GM19395 (cell line): ENCODE data around the gene NLGN2.
"Not testable (repeated sequence)": the region's sequence is repeated elsewhere in the genome, so short reads cannot be mapped to it uniquely, and the experiment has no call there.

Experiments used
- ATAC-seq: cut with Tn5 transposase; IDR thresholded peaks from one replicate; pipeline ENCODE4 v1.9.1; 2021; ENCODE audit warnings: mild to moderate bottlenecking, moderate library complexity; ENCODE audit not compliant: unreplicated experiment

Gene NLGN2

DNA sequence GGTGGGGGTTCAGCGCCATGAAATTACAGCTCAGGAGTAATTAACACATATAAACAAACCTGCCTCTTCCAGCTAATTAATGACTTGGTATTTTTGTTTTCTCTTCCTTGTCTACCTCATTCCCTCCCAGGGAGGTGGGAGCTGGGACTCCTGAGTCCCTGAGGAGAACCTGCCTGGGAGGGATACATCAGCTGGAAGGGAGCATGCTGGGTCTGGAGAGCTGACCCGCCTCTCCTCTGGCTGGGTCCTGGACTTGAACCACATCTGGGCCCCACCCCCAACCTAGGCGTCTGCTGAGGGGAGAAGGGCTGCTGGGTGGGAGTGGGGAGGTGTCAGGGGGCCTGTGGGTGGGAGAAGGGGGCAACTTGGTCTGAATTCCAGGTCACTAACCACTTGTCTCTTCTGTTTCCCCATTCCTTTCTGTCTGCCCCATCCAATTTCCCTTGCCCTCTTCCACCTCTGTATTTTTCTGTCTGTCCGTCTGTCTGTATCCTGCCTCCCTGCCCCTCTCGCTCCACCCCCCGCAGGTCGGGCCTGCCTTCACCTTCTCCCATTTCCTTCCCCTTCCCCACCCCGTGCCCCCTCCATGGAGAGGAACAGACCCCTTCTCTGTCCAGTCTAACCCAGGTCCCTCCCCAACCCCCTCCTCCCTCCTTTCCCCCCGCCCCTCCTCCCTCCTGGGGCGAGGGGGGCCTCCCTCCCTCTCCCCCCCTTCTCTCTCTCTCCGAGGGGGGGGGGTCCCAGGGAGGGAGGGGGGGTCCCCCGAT is at the start of gene NLGN2:
Gene NLGN2 (plus strand): TSS at position 361 of the 767 bp plus-strand sequence. CDS start 411 bp downstream, outside the sequence.
- no peak for ATAC-seq

DNA sequence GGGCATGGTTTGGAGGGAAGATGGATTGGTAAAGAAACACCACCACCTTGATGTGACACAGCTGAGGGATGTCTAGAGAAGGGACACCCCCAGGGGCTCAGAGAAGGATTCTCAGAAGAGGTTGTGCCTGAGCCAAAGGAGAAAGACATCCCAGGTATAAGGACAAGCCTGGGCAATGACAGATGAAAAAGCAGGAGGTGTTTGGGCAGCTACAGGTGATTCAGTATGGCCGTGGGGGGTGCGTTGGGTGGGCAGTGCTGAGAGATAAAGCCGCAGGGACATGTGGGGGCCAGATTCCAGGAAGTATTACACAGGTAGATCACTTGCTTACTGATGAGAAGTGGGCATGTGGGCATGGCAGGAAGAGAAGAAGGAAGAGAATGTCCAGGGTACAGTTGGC is 45.7 kb upstream of the NLGN2 start:
- no peak for ATAC-seq

DNA sequence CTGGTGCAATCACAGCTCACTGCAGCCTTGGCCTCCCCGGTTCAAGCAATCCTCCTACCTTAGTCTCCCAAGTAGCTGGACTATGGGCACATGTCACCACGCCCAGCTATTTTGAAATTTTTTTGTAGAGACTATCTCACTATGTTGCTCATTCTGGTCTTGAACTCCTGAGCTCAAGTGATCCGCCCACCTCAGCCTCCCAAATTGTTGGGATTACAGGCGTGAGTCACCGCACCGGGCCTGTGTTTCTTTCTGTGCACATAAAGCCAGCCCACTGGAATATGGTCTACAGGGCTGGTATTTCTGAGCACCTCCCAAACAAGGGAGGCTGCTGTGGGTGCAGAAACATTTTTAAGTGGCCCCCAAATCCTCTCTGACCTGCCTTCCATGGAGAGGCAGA is 44.3 kb upstream of the NLGN2 start:
- ATAC-seq, result no peak

DNA sequence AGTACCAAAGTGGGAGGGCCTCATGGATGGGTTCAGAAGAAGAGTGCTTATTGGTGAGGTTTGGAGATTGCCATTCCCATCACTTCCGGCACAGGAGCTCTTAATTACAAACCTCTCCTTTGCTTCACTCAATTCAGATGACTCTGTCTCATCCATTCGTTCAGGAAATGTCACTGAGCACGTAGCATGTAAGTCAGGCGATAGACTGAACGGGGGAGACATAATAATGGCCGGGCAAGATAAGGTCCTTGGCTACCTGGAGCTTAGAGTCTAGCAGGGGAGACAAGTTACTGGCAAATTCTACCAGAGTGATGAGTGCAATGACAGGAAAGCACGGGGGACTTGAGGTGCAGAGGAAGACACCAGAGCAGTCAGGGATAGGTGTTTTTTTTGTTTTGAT is 41.7 kb upstream of the NLGN2 start:
- ATAC-seq, result not testable (repeated sequence)

DNA sequence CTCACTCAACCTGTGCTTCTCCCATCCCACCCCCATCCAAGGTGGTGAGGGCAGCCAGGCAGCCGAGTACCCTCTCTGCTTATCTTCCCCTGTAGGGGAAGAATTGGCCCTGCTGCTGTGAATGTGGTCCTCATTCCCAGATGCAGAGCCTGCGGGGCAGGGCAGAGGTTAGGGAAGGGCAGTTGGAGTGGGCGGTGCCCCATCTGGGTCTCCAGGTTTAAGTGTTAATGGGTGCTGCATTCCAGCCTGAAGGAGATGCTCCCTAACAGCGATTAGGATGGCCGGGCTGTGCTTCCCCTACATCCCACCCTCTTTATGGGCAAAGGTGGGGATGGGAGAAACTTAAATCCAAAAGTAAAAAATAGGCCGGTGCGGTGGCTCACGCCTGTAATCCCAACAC is 40.6 kb upstream of the NLGN2 start:
- no peak for ATAC-seq

DNA sequence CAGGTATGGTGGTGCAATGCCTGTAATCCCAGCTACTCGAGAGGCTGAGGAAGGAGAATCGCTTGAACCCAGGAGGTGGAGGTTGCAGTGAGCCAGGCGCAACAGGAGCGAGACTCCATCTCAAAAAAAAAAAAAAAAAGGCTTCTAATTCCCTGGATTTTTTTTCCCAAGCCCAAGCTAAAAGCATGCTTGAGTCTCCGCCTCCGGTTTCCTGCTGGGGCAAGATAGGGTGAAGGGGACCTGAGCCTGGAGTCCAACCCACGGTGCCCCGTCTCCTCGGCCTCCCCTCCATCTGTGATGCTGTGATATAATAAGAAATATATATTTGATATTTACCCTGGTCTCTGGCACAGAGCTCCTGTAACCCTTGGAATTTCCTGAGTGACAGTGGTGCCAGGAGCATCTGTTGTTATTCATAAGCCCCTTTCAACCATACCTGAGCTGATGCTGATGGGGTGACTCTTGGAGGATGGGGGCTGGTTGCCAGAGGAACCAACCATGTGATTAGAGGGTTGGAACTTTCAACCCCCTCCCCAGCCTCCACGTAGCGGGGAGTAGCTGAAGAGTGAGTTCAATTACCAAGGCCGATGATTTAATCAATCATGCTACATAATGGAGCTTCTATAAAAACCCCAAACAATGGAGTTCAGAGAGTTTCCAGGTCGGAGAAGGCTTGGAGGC is 39.6 kb upstream of the NLGN2 start:
- no peak for ATAC-seq

DNA sequence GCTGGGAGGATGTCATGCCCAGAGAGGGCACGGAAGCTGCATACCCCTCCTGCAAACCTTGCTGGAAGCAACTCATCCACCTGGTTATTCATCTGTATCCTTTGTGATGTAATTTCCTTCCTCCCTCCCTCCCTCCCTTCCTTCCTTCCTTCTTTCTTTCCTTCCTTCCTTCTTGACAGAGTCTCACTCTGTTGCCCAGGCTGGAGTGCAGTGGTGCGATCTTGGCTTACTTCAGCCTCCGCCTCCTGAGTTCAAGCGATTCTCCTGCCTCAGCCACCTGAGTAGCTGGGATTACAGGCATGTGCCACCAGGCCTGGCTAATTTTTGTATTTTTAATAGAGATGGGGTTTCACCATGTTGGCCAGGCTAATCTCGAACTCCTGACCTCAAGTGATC is 39.0 kb upstream of the NLGN2 start:
- ATAC-seq, result not testable (repeated sequence)

DNA sequence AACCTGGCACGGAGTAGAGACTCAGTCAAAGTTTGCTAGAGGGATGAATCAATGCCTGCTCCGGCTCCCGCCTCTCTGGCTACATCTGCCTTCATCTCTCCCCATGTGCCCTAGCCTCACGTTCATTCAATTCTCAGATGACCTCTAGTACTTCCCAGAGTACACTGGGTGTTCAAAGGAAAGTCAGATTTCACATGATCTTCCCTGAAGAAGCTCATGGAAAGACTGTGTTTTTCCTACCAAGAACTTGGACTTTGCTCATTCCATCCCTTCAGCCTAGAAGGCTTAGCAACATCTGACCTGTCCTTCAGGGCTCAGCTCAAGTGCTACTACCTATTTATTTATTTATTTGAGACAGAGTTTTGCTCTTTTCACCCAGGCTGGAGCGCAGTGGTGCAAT is 37.8 kb upstream of the NLGN2 start:
- no peak for ATAC-seq

DNA sequence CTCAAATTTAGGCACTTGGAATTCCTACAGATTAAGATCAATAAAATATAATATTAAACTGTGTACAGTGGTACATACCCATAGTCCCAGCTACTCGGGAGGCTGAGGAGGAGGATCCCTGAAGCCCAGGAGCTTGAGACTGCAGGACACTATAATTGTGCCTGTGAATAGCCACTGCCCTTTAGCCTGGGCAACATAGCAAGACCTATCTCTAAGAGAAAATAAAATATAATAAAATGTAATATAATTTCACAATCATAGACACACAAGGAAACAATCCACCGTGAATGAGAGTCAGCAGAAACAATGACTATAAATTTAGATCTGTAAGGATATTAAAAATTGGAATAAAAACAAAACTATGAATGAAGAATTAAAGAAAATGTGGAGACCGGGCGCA is 36.8 kb upstream of the NLGN2 start:
- ATAC-seq, result no peak

DNA sequence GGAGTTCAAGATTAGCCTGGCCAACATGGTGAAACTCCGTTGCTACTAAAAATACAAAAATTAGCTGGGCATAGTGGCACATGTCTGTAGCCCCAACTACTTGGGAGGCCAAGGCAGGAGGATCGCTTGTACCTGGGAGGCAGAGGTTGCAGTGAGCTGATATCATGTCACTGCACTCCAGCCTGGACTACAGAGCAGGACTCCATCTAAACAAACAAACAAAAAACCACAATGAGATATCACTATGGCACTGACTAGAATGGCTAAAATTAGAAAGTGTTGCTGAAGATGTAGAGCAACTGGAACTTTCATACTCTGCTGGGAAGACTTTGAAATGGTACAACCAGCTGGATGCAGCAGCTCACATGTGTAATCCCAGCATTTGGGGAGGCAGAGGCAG is 33.3 kb upstream of the NLGN2 start:
- ATAC-seq, result no peak

DNA sequence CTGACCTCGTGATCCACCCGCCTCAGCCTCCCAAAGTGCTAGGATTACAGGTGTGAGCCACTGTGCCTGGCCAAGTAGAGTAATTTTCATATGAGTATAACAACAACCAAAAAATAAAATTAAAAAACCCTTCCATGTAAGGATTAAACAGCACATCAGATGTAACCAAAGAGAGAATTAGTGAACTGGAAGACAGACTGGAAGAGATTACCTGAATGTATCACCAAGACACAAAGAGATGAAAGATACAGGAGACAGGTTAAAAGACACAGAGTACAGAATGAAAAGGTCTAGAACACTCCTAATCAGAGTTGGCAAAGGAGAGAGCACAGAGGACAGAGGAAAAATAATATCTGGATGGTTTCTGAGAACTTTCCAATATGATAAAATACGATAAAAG is 28.5 kb upstream of the NLGN2 start:
- no peak for ATAC-seq

DNA sequence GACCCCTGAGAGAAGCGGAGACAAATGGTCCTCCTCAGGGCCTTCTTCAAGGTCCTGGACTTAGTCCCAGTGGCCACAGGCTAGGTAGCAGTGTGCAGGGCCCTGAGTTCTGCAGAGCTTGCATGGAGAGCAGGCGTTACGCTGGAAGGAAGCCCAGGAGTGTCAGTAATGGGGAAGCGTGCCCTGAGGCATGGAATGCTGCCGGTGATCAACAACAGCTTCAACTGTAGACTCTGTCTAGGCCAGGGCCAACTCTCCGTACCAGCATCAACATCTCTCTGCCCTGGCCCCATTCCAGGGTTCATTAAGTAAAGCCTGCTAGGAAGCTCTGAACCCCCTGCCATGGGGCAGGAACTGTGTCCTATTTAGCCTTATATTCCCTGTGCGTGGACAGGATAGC is 27.3 kb upstream of the NLGN2 start:
- ATAC-seq, result no peak

DNA sequence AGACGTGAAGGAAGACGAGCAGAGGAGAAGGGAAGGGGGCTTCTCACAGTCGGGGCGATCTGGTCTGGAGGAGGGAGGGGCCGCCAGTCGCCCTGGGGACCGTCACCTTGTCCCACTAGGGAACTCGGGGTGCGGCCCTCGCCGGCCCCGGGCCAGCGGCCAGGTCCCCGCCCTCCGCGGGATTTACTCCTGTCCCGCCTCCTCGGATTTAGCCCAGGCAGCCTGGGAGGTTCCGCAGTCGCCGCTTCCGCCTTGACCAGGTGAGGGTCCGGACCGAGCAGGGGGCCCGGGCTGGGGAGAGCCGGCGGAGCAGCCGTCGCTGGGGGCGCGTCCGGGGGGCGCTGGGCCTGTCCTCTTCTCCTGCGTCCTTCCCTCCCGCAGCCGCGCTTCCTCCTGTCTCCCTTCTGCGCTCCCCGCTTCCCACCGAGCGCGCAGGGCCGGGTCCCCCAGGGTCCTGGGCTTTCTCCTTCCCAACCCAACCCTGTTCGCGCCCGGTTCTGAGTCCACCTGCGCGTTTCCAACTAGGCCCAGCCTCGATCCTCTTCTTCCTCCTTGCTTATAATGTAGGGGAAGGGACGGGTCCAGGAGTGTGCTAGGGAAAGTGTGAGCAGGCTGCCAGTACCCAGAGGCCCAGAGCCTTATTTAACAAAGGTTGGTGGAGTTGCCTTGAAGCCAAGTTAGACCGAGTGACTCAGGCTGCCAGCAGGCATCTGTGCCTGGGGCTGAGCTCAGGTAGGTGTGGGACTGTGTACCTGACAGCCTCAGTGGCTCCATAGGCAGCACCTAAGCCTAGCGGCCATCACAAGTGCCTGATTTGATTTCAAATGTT is 26.6 kb upstream of the NLGN2 start, which contains the start of gene TNK1:
Gene TNK1 (plus strand): TSS at position 235 of the 829 bp plus-strand sequence. CDS start 1,838 bp downstream, outside the sequence.
- ATAC-seq, result no peak

DNA sequence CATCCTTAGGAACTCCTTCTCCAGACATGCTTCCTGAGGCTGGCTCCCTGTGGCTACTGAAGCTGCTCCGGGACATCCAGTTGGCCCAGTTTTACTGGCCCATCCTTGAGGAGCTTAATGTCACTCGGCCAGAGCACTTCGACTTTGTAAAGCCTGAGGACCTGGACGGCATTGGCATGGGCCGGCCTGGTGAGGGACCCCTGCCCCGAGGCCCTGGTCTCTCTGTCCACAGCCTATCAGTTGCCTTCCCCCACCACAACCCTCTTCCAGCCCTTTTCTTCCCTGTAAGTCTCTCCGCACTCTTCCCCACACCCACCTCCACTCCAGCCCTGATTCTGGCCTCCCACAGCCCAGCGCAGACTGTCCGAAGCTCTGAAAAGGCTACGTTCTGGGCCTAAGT is 24.7 kb upstream of the NLGN2 start:
- no peak for ATAC-seq

DNA sequence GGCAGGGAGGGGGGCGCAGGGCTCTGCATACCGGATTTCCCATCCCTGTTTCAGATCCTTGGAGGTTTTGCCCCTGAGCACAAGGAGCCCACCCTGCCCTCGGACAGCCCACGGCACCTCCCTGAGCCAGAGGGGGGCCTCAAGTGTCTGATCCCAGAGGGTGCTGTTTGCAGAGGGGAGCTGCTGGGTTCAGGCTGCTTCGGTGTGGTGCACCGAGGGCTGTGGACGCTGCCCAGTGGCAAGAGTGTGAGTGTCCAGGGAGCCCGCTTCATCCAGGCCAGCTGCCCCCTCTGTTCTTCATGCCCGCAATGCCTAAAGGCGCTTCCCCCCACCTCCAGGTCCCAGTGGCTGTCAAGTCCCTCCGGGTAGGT is 24.3 kb upstream of the NLGN2 start:
- no peak for ATAC-seq

DNA sequence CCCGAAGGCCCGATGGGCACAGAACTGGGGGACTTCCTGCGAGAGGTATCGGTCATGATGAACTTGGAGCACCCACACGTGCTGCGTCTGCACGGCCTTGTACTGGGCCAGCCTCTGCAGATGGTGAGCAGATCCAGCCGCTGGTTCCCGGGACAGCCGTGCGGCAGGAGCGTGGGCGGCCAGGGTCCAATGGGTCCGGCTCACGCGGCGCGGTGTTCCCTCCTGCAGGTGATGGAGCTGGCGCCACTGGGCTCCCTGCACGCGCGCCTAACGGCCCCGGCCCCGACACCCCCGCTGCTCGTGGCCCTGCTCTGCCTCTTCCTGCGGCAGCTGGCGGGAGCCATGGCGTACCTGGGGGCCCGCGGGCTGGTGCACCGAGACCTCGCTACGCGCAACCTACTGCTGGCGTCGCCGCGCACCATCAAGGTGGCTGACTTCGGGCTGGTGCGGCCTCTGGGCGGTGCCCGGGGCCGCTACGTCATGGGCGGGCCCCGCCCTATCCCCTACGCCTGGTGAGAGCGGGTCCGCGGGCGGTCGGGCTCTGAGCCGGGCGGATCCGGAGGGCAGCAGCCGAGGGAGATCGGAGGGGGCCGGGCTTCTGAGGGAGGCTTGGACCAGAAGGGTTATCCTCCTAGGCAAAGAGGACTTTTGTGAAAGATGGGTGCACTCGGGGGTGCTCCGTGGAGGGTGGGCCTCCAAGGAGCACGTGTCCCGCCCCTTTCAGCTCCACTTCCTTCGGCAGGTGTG is 23.7 kb upstream of the NLGN2 start:
- no peak for ATAC-seq

DNA sequence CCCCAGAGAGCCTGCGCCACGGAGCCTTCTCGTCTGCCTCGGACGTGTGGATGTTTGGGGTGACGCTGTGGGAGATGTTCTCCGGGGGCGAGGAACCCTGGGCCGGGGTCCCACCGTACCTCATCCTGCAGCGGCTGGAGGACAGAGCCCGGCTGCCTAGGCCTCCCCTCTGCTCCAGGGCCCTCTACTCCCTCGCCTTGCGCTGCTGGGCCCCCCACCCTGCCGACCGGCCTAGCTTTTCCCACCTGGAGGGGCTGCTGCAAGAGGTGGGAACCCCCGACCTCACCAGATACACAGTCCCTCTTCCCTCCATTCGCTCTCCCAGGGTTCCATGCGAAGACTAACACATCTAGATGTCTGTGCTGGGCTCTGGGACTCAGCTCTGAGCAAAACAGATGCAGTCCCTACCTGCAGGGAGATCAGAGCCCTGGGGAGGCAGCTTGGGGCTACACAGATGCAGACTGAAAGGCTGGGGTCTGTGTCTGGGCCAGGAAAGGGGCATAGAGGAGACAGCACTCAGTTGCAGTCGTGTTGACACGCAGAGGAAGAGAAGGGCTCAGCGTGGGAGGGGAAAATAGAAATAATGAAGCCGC is 23.1 kb upstream of the NLGN2 start:
- ATAC-seq, result no peak

DNA sequence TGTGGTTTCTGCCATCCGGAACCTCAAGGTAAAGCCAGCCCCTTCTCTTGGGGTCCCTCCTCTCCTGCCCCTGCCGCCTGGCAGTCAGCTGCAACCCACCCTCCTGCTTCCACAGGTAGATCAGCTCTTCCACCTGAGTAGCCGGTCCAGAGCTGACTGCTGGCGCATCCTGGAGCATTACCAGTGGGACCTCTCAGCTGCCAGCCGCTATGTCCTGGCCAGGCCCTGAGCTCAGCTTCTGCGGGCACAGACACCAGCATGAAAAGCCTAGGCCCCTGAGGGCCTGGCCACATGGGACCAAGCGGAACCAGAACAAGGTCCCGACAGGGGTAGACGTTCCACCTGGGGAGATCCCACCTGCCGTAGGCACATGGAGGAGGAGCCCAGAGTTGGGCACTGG is 18.8 kb upstream of the NLGN2 start:
- no peak for ATAC-seq

DNA sequence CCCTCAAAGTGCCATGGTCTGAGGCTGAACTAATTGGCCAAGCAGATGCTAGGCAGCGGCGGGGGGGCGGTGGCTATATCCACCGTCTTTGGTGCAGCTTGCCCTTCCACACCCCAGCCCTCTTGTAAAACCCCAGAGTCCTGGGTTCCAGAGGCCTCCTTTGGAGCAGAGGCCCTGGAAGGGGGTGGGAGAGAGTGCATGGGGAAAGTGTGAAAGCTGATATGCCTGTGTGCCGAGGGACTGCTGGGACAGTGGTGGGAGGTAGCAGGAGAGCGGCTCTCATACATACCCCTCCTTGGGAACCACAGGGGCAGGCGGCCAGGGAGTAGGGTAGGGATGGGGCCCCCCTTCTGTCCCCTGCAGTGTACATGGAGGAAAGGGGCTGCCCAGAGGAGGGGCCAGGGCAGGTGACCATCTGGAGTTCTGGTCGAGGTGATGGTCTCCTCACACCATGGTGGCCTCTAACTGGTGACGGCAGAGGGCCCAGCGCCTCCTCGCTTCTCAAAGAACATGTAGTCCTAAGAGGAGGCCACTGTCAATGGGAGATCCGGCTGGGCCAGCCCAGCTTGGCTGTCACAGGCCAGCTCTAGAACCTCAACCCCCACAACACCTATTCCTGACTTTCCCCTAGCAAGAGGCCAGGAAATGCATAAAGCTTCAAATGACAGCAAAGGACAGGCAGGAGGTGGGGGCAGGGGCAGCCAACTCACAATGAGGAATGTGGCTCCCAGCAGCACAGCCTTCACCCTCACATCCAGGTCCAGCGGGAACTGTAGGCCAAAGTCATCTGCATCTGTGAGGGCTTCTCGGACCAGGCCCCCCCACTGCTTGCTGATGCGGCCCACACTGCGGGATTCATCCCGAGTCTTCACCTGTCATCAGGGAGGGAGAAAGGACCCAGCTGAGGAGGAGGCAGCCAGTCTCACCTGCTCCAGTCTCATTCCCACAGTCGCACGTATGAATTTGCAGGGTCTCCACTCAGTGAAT is 17.4 kb upstream of the NLGN2 start:
- ATAC-seq, result no peak
